OCI-LY7 (cell line): Measurements from ENCODE around the gene PXMP4. TPM values are rescaled to one million over a fixed set of nuclear protein-coding genes. Genes with fewer than 3 reads are reported as not detected.

Experiments used
- BruUV-seq: library from RNA; stranded (reverse); fragments of 400-500 nt; replicated peaks from 2 replicates; lab custom pipeline; 2021; lab: Mats Ljungman, UMichigan
- CTCF ChIA-PET: fragments of 300-600 bp; sonication (Branson Sonifier 250); formaldehyde crosslinking; loops from one replicate; lab custom pipeline; 2022; ENCODE audit warnings: antibody characterized with exemption; ENCODE audit not compliant: unreplicated experiment; lab: Charles Lee
- POLR2A ChIA-PET: fragments of 300-600 bp; sonication (Branson Sonifier 250); formaldehyde crosslinking; loops from one replicate; lab custom pipeline; 2022; ENCODE audit warnings: antibody characterized with exemption; lab: Charles Lee
- DNase-seq: peaks from one replicate; pipeline ENCODE4 v3.0.0-alpha.2; 2015; ENCODE audit warnings: low spot score
- H2AFZ ChIP-seq: fragments of 200-600 bp; sonication (generic), shearing (Covaris generic); 2 replicates; pipeline ENCODE4 v1.6.1; 2014; ENCODE audit warnings: mild to moderate bottlenecking, antibody characterized with exemption, low read length, moderate library complexity
- H3K27ac ChIP-seq: fragments of 200-600 bp; sonication (generic); 2 replicates; pipeline ENCODE4 v1.5.1; 2014; ENCODE audit warnings: mixed run types, low read depth, mild to moderate bottlenecking, moderate library complexity, low read length, inconsistent platforms; ENCODE audit not compliant: poor library complexity, severe bottlenecking
- H3K36me3 ChIP-seq: fragments of 200-600 bp; sonication (generic); 2 replicates; pipeline ENCODE4 v1.6.1; 2014; ENCODE audit warnings: mild to moderate bottlenecking, antibody characterized with exemption, low read length, moderate library complexity, mixed read lengths; ENCODE audit not compliant: insufficient read depth
- H3K4me1 ChIP-seq: fragments of 200-600 bp; sonication (generic); 2 replicates; pipeline ENCODE4 v1.5.1; 2014; ENCODE audit warnings: mild to moderate bottlenecking, low read length; ENCODE audit not compliant: insufficient read depth, poor library complexity, severe bottlenecking
- H3K4me2 ChIP-seq: fragments of 200-600 bp; sonication (generic); 2 replicates; pipeline ENCODE4 v1.6.1; 2014; ENCODE audit warnings: mild to moderate bottlenecking, low read length
- H3K4me3 ChIP-seq: fragments of 200-600 bp; sonication (generic); 2 replicates; pipeline ENCODE4 v1.5.1; 2014; ENCODE audit warnings: mild to moderate bottlenecking, low read depth, low read length; ENCODE audit not compliant: poor library complexity, severe bottlenecking
- H3K79me2 ChIP-seq: fragments of 200-600 bp; sonication (generic); 2 replicates; pipeline ENCODE4 v1.6.1; 2016; ENCODE audit warnings: low read depth, mild to moderate bottlenecking, low read length, moderate library complexity, mixed read lengths; ENCODE audit not compliant: insufficient read depth
- H3K9me2 ChIP-seq: fragments of 200-600 bp; sonication (generic); 2 replicates; pipeline ENCODE4 v1.6.1; 2016; ENCODE audit warnings: mild to moderate bottlenecking, low read length, mixed read lengths; ENCODE audit not compliant: insufficient read depth
- H3K9me3 ChIP-seq: fragments of 200-600 bp; sonication (generic); 2 replicates; pipeline ENCODE4 v1.6.1; 2014; ENCODE audit warnings: mild to moderate bottlenecking, mixed run types, low read length, mixed read lengths
- H4K20me1 ChIP-seq: fragments of 200-600 bp; sonication (generic); 2 replicates; pipeline ENCODE4 v1.6.1; 2014; ENCODE audit warnings: mild to moderate bottlenecking, antibody characterized with exemption, low read length, moderate library complexity, mixed read lengths; ENCODE audit not compliant: insufficient read depth
- CTCF ChIP-seq: fragments of 200-600 bp; sonication (generic); conservative IDR thresholded peaks from 2 replicates; pipeline ENCODE4 v1.5.1; 2014; ENCODE audit warnings: mild to moderate bottlenecking, antibody characterized with exemption, low read length, moderate library complexity, mixed read lengths
- EZH2phosphoT487 ChIP-seq: fragments of 200-600 bp; sonication (generic); IDR thresholded peaks from 2 replicates; pipeline ENCODE4 v1.6.1; 2018; ENCODE audit warnings: low read depth, borderline replicate concordance, mild to moderate bottlenecking, mixed run types, antibody characterized with exemption, low read length, moderate library complexity, mixed read lengths
- intact Hi-C: fragments of 100-400 bp; cut with micrococcal nuclease; formaldehyde crosslinking; loops from one replicate; pipeline ENCODE4 v1.10.0; 2022; ENCODE audit not compliant: unreplicated experiment
- total RNA-seq, 2 experiments: library from RNA; depleted of rRNA in 1 of 2; stranded (reverse); fragments of >200 nt in 1 of 2; shearing (Covaris generic) in 1 of 2; gene quantifications; 2 replicates each; pipeline ENCODE4 v1.2.3, GENCODE V29; 2014 to 2022

Gene PXMP4
- total RNA-seq, 2 experiments from 2014 or later = 3.1 to 8.2 TPM

- no peak overlapping the region for H3K4me2 ChIP-seq
- no peak overlapping the region for H3K4me3 ChIP-seq
- POLR2A ChIA-PET = no interaction called here
- BruUV-seq = no TSS peak
- H3K9me3 ChIP-seq = no peaks in the 10 kb centered on the region
- no peaks in the 10 kb centered on the region for H3K79me2 ChIP-seq
- peaks cover 19% of the 10 kb centered on the region for H3K4me1 ChIP-seq
- no peak overlapping the region for H3K27ac ChIP-seq
- no peak overlapping the region for H2AFZ ChIP-seq
- TF ChIP-seq CTCF (no peak), EZH2phosphoT487 (no peak)
- peaks cover 27% of the 10 kb centered on the region; the same call in 1 of the 2 replicates for H3K36me3 ChIP-seq
- CTCF ChIA-PET = no interaction called here
- intact Hi-C loops = no loop called here
- H4K20me1 ChIP-seq = no peaks in the 10 kb centered on the region
- DNase-seq = no peak
- no peaks in the 10 kb centered on the region for H3K9me2 ChIP-seq
Observed at GRCh38 chr20:33656783-33657703, 63.1 kb downstream of the PXMP4 start.

- Histone ChIP-seq H2AFZ (no peak overlapping the region), H3K4me1 (peaks cover 19% of the 10 kb centered on the region), H3K9me3 (no peaks in the 10 kb centered on the region), H3K9me2 (no peaks in the 10 kb centered on the region), H4K20me1 (no peaks in the 10 kb centered on the region), H3K79me2 (no peaks in the 10 kb centered on the region), H3K27ac (no peak overlapping the region), H3K4me2 (no peak overlapping the region), H3K4me3 (no peak overlapping the region), H3K36me3 (peaks cover 27% of the 10 kb centered on the region; the same call in 1 of the 2 replicates)
- no TSS peak for BruUV-seq
- POLR2A ChIA-PET = no interaction called here
- CTCF ChIA-PET = no interaction called here
- TF ChIP-seq EZH2phosphoT487 (no peak), CTCF (no peak)
- no peak for DNase-seq
- intact Hi-C loops = no loop called here
Observed at GRCh38 chr20:33656010-33656782, 63.9 kb downstream of the PXMP4 start.
